Gastrocnemius medialis (tissue), 4 donors: Measurements from ENCODE around the gene IFNA4. TPM values are rescaled to one million over a fixed set of nuclear protein-coding genes. Genes with fewer than 3 reads are reported as not detected.
"Not testable (repeated sequence)": the region's sequence is repeated elsewhere in the genome, so short reads cannot be mapped to it uniquely, and the experiment has no call there.

Experiments used
- ATAC-seq, 2 donors: fragments of 150-250 bp; one replicate each; pipeline ENCODE4 v1.9.1; 2016
- DNase-seq, 2 donors: peaks; one replicate each; pipeline ENCODE4 v3.0.0-alpha.2; 2019
- H3K27ac ChIP-seq, 4 donors: fragments of 200-600 bp; sonication (generic); 1 replicate in 1 of 4; 2 replicates in 3 of 4; pipeline ENCODE4 v1.5.1; 2016 to 2018; ENCODE audit warnings: mild to moderate bottlenecking in 2 of 4, moderate library complexity in 1 of 4
- H3K27me3 ChIP-seq, 3 donors: fragments of 200-600 bp; sonication (generic) in 2 of 3; 1 replicate in 1 of 3; 2 replicates in 2 of 3; pipeline versions ENCODE4 v1.5.1 to v1.6.0; 2016 to 2019; ENCODE audit warnings: mild to moderate bottlenecking in 1 of 3, moderate library complexity in 1 of 3
- H3K36me3 ChIP-seq, 2 donors: fragments of 200-600 bp; sonication (generic) in 1 of 2; one replicate each; pipeline ENCODE4 v1.5.1; 2017 to 2018
- H3K4me1 ChIP-seq, 2 donors: fragments of 200-600 bp; sonication (generic) in 1 of 2; one replicate each; pipeline ENCODE4 v1.5.1; 2016 to 2017; ENCODE audit warnings: mild to moderate bottlenecking in 2 of 2
- H3K4me3 ChIP-seq, 4 donors: fragments of 200-600 bp; sonication (generic) in 3 of 4; 1 replicate in 1 of 4; 2 replicates in 3 of 4; pipeline ENCODE4 v1.5.1; 2016 to 2019; ENCODE audit warnings: mild to moderate bottlenecking in 2 of 4
- H3K9me3 ChIP-seq, 3 donors: fragments of 200-600 bp; sonication (generic) in 2 of 3; 1 replicate in 1 of 3; 2 replicates in 2 of 3; pipeline ENCODE4 v1.5.1; 2016 to 2019
- POLR2A ChIP-seq, 2 donors: fragments of 450-650 bp; IDR thresholded peaks; one replicate each; pipeline ENCODE4 v1.6.1; 2017; ENCODE audit warnings: antibody characterized with exemption in 2 of 2, mild to moderate bottlenecking in 2 of 2, moderate library complexity in 2 of 2
- in situ Hi-C, 4 donors: fragments of 200-750 bp; cut with MboI; loops; one replicate each; pipeline versions ENCODE4 v1.15.0 to v1.8.0; 2017; ENCODE audit warnings: low sequenced_read_pairs in 4 of 4
- intact Hi-C: fragments of 100-400 bp; cut with DNase I; formaldehyde crosslinking; loops from one replicate; pipeline ENCODE4 v1.15.1; 2023; ENCODE audit warnings: low total_unique reads
- total RNA-seq, 4 donors: library from RNA; depleted of rRNA; stranded (reverse); fragments of >200 nt; gene quantifications; one replicate each; pipeline versions ENCODE4 v1.1.0 to v1.2.3, GENCODE V29; 2016
- TF ChIP-seq, protein P1 (sequence below), 5 experiments: fragments of 450-650 bp in 3 of 5; fragments of 200-600 bp in 2 of 5; sonication (generic) in 2 of 5; IDR thresholded peaks in 4 of 5; conservative IDR thresholded peaks in 1 of 5; 1 replicate in 4 of 5; 2 replicates in 1 of 5; pipeline ENCODE4 v1.5.1; 2016 to 2019; ENCODE audit warnings: antibody characterized with exemption in 5 of 5, mild to moderate bottlenecking in 3 of 5, moderate library complexity in 3 of 5

Gene IFNA4
- total RNA-seq, 4 donors from 2014 or later: not detected

DNA sequence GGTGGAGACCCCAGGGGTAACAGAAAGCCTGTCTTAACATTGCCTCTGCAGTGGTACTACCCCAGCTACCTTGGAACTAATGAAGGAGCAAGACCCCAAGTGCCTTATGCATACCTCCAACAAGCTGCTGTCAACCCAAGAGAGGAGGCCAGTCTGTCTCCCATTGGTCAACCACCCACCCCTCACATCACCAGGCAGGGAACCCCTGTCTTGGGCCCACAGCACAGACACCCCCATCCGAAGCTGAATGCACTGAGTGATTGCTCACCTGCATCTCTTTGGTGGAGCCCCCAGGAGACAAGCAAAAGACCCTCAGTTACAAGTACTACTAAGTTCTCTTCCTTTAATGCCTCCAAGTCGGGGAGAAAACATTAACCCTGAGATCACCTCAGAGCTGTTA is 24.8 kb upstream of the IFNA4 start:
- H3K4me3 ChIP-seq, in situ Hi-C loops, H3K36me3 ChIP-seq, H3K27me3 ChIP-seq, intact Hi-C loops, ATAC-seq, H3K4me1 ChIP-seq, DNase-seq, H3K27ac ChIP-seq, H3K9me3 ChIP-seq: not testable (repeated sequence)

DNA sequence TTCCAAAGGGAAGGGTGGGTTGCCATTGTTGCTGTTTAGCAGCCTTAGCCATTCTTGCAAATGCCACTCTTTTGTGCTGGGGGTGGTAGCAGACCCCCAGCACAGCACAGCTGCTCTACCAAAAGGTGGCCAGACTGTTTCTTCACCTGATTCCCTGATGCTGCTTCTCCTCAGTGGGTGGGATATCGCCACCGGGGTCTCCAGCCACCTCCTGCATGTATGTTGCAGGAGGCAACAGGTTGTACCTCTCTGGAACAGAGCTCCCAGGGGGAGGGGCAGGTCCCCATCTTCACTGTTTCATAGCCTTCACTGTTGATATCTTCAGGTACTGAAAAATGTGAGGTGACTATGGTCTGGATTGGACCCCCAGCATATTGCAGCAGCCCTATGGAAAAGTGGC is 23.4 kb upstream of the IFNA4 start:
- intact Hi-C loops: not testable (repeated sequence)

DNA sequence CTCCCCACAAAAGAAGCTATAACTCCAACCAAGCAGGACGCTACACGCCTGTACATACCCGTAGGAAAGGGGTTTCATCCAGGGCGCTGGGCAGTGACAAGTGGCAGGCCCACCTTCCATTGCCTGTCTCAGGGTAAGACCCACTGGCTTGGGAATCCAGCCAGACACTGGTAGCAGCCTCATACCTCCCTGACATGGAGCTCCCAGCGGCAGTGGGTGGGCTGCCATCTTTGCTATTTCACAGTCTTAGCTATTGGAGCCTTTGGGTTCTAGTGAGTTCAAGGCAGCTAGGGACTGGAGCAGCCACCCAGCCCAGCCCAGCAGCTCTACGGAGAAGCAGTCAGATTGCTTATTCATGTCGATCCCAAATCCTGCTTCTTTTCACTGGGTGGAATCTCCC is 22.9 kb upstream of the IFNA4 start:
- Histone ChIP-seq H3K27me3 (no peaks in the 10 kb centered on the region), H3K36me3 (no peaks in the 10 kb centered on the region), H3K9me3 (no peaks in the 10 kb centered on the region), H3K27ac (no peak overlapping the region), H3K4me1 (no peaks in the 10 kb centered on the region), H3K4me3 (no peak overlapping the region)
- TF ChIP-seq, protein P1, sequence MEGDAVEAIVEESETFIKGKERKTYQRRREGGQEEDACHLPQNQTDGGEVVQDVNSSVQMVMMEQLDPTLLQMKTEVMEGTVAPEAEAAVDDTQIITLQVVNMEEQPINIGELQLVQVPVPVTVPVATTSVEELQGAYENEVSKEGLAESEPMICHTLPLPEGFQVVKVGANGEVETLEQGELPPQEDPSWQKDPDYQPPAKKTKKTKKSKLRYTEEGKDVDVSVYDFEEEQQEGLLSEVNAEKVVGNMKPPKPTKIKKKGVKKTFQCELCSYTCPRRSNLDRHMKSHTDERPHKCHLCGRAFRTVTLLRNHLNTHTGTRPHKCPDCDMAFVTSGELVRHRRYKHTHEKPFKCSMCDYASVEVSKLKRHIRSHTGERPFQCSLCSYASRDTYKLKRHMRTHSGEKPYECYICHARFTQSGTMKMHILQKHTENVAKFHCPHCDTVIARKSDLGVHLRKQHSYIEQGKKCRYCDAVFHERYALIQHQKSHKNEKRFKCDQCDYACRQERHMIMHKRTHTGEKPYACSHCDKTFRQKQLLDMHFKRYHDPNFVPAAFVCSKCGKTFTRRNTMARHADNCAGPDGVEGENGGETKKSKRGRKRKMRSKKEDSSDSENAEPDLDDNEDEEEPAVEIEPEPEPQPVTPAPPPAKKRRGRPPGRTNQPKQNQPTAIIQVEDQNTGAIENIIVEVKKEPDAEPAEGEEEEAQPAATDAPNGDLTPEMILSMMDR (IDR thresholded peaks at IDR 0.05 in 4 of 5, conservative IDR thresholded peaks at IDR 0.05 in 1 of 5): no peak
- TF ChIP-seq POLR2A (IDR thresholded peaks at IDR 0.05): no peak
- ATAC-seq: no peak
- intact Hi-C loops: no loop called here
- in situ Hi-C loops: no loop called here
- no peak for DNase-seq

More for the DNA sequence above, 23.4 kb upstream of the IFNA4 start:
- H3K9me3 ChIP-seq, DNase-seq, H3K4me3 ChIP-seq, H3K36me3 ChIP-seq, in situ Hi-C loops, H3K4me1 ChIP-seq, ATAC-seq, H3K27ac ChIP-seq, H3K27me3 ChIP-seq: not testable (repeated sequence)

DNA sequence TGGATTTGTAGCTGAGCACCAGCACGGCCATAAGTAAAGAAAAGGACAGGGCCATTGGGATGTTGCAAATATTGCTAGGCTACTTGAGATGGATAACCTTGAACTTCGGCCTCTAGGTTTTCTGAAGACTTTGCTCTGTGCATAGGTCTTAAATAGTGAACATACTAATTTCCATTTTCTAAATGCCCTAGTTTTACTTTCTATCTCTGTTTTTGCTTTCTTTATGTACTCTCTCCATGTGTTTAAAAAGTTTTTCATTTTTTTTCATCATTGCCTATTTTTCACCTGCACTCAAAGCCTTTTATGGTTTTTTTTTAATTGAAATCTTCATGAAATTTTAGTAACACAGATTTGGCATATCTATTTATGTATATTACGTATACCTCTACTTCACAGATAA is 19.7 kb upstream of the IFNA4 start, which contains the start of gene IFNA10:
IFNA10 (minus strand) TSS at position 101 of the 400 bp plus-strand sequence; CDS start at position 55, 46 bp downstream.
- H3K27ac ChIP-seq, H3K27me3 ChIP-seq, DNase-seq, in situ Hi-C loops, intact Hi-C loops, H3K9me3 ChIP-seq, H3K4me3 ChIP-seq, H3K4me1 ChIP-seq, H3K36me3 ChIP-seq, ATAC-seq: not testable (repeated sequence)

DNA sequence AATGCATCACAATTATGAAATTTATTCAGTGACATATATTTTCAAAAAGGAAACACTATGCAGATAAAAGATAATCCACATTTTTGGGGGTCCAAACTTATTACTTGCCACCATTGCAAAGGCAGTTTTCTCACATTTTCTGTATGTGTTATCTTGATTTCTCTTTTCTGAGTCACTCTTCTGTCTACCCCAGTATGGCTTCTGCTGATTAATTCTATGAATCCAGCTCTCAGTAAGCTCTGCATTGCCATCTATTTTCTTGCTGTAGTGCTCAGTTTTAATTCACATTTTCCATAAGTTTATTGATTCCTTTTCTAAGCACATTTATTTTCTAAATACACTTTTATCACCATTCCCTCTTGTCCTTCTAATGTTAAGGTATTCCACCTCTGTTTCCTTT is 17.8 kb upstream of the IFNA4 start:
- no peaks in the 10 kb centered on the region for H3K4me1 ChIP-seq
- intact Hi-C loops: no loop called here
- H3K27me3 ChIP-seq: no peaks in the 10 kb centered on the region
- no peak overlapping the region for H3K27ac ChIP-seq
- no peaks in the 10 kb centered on the region for H3K36me3 ChIP-seq
- TF ChIP-seq, protein P1 (IDR thresholded peaks at IDR 0.05 in 4 of 5, conservative IDR thresholded peaks at IDR 0.05 in 1 of 5): no peak
- TF ChIP-seq POLR2A (IDR thresholded peaks at IDR 0.05): no peak
- DNase-seq: no peak
- no peaks in the 10 kb centered on the region for H3K9me3 ChIP-seq
- in situ Hi-C loops: no loop called here
- H3K4me3 ChIP-seq: no peak overlapping the region
- no peak for ATAC-seq

DNA sequence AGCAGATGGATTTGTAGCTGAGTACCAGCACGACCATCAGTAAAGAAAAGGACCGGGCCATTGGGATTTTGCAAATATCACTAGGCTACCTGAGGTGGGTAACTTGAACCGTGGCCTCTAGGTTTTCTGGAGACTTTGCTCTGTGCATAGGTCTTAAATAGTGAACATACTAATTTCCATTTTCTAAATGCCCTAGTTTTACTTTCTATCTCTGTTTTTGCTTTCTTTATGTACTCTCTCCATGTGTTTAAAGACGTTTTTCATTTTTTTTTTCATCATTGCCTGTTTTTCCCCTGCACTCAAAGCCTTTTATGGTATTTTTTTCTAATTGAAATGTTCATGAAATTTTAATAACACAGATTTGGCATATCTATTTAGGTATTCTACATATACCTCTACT is 14.7 kb upstream of the IFNA4 start, which contains the start of gene IFNA7:
IFNA7 (minus strand) TSS at position 101 of the 400 bp plus-strand sequence; CDS start at position 61, 40 bp downstream.
- intact Hi-C loops, H3K36me3 ChIP-seq, H3K27ac ChIP-seq, DNase-seq, ATAC-seq, H3K4me1 ChIP-seq, in situ Hi-C loops, H3K4me3 ChIP-seq, H3K27me3 ChIP-seq, H3K9me3 ChIP-seq: not testable (repeated sequence)
